HG02981 (cell line): ENCODE data around the gene CARS1.
"Not testable (repeated sequence)": the region's sequence is repeated elsewhere in the genome, so short reads cannot be mapped to it uniquely, and the experiment has no call there.

Experiments
- ATAC-seq: cut with Tn5 transposase; IDR thresholded peaks from one replicate; pipeline ENCODE4 v1.9.1; 2021; ENCODE audit warnings: mild to moderate bottlenecking, moderate library complexity; ENCODE audit not compliant: unreplicated experiment

The CARS1 gene

DNA sequence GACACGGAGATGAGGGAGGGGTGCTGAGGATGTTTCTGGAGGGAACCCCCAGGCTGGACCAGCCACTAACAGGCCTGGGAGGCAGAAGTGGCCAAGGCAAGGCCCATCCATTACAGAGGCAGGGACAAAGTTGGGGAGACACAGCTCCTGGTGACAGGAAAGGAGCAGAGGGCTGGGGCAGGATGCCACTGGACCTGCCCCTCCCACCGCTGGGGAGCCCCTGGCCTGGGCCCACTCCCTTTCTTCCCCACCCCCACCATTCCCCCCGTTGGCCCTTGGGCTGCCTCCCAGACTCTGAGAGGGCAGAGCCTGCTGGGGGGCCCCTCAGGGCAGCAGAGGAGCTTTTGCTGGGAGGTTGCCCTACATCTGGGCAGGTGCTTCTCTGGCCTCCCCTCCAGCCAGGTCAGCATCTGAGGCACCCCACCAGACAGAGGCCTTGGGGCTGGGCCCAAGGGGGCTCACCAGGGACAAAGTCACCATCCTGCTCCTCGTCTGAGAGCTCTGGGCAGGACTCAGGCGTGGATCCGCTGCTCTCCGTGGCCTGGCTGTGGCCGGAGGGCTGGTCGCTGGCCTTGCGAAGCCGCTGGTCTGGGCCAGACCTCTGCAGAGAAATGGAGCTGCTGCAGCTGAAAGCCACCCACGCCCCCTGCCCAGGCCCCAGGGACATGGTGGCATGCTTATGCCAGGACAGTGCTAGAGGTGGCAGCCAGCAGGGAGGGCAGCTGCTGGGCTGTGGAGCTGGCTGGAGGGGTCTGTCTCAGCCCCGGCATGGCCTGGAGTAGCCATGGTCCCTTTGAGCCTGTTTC, 33.1 kb upstream of the CARS1 start:
- ATAC-seq = no peak

DNA sequence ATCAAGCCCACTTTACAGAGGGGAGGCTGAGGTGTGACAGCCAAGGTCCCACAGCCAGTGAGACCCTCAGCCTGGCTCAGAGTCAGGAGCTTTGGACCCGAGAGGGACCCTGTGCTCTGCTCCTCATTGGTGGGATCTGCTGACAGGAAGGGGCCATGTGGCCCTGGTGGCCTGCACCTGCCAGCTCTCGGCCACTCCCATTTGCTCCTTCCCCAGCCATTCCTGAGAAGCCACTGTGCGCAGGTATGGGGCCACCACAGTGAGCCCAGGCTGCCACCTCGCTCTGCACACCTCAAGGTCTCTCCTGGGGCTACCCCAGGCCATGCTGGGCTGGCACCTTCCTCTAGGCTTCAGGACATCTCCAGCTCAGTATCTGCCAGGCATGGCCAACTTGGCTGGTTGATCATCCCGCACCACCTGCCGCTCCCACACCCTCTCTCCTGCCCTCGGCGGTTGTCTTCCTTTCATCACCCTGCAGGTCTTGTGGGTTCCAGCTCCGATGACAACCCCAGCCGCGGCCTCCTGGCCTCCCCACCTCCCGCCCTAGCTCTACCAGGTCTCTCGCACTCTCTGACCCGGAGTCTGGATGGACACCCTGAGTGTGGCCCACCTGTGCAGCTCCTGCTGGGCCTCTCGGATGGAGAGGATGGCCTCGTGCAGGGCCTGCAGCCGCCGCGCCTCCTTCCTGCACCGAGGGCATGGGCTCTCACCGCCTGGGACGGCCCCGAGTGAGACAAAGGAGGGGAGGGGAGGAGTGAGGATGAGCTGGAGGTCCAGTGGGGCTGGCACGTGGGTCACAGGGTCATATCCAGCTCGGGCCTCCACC, 32.2 kb upstream of the CARS1 start:
- no peak for ATAC-seq

- ATAC-seq = no peak
Measured at GRCh38 chr11:3088806-3089205, 31.6 kb upstream of the CARS1 start.

DNA sequence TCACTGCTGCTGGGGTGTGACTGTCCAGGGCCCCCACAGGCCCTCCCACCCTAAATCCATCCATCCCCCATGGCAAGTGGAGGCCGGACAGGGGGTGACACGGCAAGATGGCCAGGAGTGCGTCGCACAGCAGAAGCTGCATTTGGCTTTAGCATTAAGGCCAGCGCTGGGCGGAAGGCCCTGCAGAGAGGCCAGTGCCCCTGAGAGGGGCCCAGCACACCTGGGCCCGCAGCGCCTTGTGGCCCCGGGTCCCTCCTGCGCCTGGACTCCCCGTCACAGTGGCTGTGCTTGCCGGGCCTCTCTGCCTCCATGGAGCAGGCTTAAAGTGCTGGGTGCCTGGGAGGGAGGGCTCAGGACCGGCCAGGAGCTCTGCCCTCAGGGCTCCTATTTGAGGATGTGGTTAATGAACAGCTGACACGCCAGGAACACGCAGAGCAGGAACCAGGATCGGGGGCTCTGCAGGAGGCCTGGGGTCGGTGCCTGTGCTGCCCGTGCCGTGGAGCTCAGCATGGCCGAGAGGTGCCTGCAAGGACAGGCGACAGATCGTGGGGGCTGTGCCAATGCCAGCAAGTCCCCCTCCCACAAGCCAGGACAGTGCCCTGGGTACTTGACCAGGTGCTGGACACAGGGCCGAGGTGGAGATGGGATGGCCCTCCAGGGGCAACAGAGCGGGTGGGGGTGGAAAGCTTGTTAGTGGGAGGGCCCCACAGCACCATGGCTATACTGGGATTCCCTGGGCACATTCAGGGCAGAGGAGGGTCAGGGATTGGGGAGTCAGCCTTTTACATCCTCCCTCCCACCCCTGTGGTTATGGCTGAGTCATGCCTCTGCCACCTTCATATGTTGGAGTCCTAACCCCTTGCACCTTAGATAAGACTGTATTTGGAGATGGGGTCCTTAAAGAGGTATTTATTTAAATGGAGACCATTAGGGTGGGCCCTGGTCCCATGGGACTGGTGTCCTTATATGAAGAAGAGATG, 30.9 kb upstream of the CARS1 start:
- no peak for ATAC-seq

- no peak for ATAC-seq
Measured at GRCh38 chr11:3087373-3087772, 30.1 kb upstream of the CARS1 start.

- ATAC-seq = no peak
Measured at GRCh38 chr11:3086671-3087150, 29.5 kb upstream of the CARS1 start.

GRCh38 chr11:3086114-3086513, 28.9 kb upstream of the CARS1 start:
- ATAC-seq = no peak

DNA sequence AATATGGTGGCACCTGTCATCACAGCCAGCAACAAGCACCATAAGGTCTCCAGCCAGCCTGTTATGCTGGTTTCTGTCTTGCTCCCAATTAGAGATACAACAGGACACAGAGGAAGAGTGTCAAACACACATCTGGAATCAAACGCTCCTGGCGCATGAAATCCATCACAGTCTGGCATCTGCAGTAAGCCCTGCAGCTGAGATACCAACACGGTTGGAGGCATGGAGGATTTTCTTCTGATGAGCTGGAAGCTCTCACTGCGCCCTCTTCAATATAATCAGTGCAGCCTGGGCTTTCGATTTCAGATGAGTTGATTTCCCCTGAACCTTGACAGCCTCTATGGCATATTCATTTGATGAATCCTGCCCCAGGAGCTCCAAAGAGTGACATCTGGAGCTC, 27.8 kb upstream of the CARS1 start:
- ATAC-seq = no peak

DNA sequence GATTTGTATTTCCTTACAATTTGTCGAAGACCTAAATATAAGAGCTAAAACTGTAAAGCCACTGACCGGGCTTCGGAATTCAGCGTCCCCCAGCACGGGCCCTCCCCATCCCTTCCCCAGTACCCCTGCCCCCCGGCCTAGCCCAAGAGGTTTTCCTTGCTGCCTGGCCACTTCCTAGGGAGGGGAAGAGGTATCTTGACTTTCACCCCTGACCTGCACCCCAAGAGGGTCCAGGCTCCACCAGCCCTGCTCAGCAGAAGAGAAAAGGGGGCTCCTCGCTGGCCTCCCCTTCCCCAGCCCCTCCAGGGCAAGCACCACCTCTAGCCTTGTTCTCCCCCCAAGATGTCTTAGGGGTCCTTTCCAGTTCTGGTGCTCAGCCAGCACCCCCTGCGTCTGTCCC, 26.1 kb upstream of the CARS1 start:
- ATAC-seq = no peak

DNA sequence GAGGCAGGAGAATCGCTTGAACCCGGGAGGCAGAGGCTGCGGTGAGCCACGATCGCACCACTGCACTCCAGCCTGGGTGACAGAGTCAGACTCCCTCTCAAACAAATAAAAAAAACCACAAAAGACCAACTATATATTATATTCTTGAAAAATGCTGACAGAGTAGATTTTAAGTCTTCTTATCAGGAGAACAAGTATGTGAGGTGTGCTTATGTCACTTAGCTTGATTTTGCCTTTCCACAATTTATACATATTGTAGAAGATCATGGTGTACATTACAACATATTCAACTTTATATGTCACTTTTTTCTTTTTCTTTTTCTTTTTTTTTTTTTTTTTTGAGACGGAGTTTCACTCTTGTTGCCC, 24.1 kb upstream of the CARS1 start:
- no peak for ATAC-seq

DNA sequence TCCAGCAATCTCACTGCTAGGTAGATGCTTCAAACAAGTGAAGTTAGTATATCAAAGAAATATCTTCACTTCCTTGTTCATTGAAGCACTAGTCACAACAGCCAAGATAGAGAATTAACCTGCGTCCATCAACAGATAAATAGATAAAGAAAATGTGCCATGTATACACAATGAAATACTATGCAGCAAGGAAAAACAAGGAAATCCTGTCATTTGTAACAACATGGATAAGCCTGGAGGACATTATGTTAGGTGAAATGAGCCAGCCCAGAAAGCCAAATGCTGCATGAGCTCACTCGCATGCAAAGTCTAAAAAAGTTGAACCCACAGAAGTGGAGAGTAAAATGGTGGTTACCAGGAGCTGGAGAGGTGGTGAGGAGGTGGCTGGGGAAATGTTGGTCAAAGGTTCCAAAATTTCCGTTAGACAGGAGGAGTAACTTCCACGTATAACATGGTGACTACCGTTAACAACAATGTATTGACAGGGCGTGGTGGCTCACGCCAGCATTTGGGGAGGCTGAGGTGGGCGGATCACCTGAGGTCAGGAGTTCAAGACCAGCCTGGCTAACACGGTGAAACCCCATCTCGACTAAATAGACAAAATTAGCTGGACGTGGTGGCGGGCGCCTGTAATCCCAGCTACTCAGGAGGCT, 23.6 kb upstream of the CARS1 start:
- ATAC-seq = no peak

DNA sequence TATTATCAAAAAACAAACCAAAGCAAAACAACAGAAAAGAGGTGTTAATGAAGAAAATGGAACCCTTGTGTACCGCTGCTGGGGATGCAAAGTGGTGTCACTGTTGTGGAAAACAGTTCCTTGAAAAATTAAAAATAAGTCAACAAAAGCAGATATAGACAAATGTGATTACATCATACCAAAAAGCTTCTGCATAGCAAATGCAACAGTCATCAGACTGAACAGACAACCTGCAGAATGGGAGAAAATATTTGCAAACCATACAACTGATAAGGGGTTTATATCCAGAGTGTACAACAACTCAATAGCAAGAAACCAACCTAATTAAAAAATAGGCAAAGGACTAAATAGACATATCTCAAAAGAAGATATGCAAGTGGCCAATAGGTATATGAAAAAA, 22.9 kb upstream of the CARS1 start:
- ATAC-seq = no peak

DNA sequence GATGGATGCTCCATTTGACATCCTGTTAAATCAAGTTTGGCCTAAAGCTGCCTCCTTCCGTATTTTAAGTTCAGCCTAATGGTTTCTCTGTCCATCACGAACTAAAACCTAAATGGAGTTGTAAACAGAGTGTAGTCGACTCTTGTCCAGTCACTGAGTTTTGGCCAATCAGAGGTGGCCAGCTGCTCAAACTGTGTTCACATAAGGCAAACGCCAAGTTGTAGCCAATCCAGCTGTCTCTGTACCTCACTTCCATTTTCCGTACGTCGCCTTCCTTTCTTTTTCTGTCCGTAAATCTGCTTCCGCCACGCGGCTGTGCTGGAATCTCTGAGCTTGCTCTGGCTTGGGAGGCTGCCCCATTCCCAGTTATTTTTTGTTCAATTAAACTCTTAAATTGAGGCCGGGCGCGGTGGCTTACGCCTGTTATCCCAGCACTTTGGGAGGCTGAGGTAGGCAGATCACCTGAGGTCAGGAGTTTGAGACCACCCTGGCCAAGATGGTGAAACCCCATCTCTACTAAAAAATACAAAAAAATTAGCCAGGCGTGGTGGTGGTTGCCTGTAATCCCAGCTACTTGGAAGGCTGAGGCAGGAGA, 20.7 kb upstream of the CARS1 start:
- no peak for ATAC-seq

DNA sequence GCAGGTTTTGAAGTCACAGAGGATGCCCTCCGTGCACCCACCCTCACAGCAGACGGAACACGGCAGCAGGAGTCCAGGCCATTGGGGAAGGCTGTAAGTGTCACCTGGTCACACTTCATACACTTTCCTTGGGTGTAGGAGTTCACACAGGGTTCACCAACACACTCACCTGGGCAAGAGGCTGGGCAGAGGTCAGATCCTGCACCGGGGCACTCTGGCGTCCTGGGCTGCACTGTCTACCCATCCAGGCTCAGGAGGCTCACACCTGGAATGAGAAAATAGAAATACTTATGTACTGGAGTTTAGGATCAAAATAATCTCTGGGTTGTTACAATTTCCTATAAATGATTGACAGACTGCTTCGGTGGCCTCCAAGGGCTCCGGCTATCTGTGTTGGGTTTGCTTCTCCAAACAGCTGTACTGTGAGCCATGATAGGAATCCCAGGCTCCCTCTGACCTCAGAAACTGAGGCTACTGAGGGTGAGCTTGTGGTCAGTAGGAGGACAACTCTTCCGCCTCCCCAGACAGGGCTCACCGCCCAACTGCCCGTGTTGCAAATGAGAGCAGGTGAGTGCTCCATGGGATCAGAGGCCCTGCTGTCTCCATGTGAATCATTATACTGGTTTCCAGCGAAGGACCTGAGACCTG, 20.1 kb upstream of the CARS1 start:
- ATAC-seq = no peak

- ATAC-seq = no peak
Measured at GRCh38 chr11:3074912-3075589, 17.8 kb upstream of the CARS1 start.

DNA sequence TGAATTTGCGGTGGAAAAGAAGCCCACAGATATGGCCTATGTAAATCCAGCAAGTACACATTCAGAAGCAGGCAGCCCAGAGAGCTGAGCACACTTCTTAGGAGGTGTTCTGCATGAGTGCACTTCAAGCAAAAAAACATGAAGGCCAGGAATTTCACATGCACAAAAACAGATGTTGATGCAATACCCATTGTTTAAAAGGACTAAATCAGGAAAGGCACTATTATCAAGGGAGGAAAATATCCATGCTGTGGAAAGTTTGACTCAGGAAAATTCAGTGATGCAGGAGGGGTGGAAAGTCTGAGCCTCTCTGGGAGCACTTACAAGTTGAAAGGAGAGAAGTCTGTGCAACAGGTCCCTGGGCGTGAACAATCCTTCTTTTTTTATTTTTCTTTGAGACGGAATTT, 15.8 kb upstream of the CARS1 start:
- no peak for ATAC-seq

GRCh38 chr11:3069425-3069824, 12.2 kb upstream of the CARS1 start:
- no peak for ATAC-seq

- not testable (repeated sequence) for ATAC-seq
Measured at GRCh38 chr11:3066308-3066707, 9.1 kb upstream of the CARS1 start.

DNA sequence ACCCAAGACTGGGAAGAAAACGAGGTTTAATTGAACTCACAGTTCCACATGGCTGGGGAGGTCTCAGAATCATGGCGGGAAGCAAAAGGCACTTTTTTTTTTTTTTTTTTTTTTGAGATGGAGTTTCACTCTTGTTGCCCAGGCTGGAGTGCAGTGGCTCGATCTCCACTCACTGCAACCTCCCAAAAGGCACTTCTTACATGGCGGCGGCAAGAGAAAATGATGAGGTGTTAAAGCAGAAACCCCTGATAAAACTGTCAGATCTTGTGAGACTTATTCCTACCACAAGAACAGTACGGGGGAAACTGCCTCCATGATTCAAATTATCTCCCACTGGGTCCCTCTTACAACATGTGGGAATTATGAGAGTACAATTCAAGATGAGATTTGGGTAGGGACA, 7.5 kb upstream of the CARS1 start:
- not testable (repeated sequence) for ATAC-seq
